Prostate gland (tissue), 2 donors: Measurements from ENCODE around the gene ZNF266.

Experiments used
- CTCF ChIP-seq, 4 experiments: fragments of 200-600 bp in 2 of 4; fragments of 450-650 bp in 2 of 4; sonication (generic) in 2 of 4; IDR thresholded peaks; 1 replicate in 3 of 4; 2 replicates in 1 of 4; pipeline ENCODE4 v1.5.1; 2016 to 2019; ENCODE audit warnings: antibody characterized with exemption in 4 of 4, mild to moderate bottlenecking in 2 of 4, moderate library complexity in 2 of 4
- POLR2A ChIP-seq: fragments of 450-650 bp; IDR thresholded peaks from one replicate; pipeline ENCODE4 v1.6.1; 2016; ENCODE audit warnings: antibody characterized with exemption, mild to moderate bottlenecking
- POLR2AphosphoS5 ChIP-seq: sonication (generic); formaldehyde crosslinking; IDR thresholded peaks from one replicate; pipeline ENCODE4 v1.6.1; 2017; ENCODE audit warnings: antibody characterized with exemption

- TF ChIP-seq CTCF (IDR thresholded peaks at IDR 0.05) (no peak), POLR2AphosphoS5 (no peak), POLR2A (no peak)
Observed at GRCh38 chr19:9381361-9381785, 54.0 kb downstream of the ZNF266 start.
